Natural killer cell (primary cell): ENCODE measurements around the gene ACSL5. TPM values are rescaled to one million over a fixed set of nuclear protein-coding genes. Genes with fewer than 3 reads are reported as not detected.

Source experiments
- ATAC-seq, 3 donors: fragments of 150-1000 bp in 2 of 3; fragments of 200-7000 bp in 1 of 3; cut with Tn5 transposase; 1 replicate in 1 of 3; 2 replicates in 2 of 3; pipeline ENCODE4 v1.10.0; 2021; ENCODE audit warnings: mild to moderate bottlenecking in 2 of 3, moderate library complexity in 2 of 3
- DNase-seq, 2 donors: peaks; one replicate each; pipeline versions ENCODE4 v3.0.0 to v3.0.0-alpha.2; 2013 to 2021; ENCODE audit warnings: mixed read lengths in 1 of 2
- H3K27ac ChIP-seq: one replicate; pipeline ENCODE4 v1.5.1; 2013; ENCODE audit warnings: mild to moderate bottlenecking, low read length
- H3K27me3 ChIP-seq: one replicate; pipeline ENCODE4 v1.6.1; 2013; ENCODE audit warnings: low read length; ENCODE audit not compliant: control insufficient read depth, insufficient read depth
- H3K36me3 ChIP-seq: one replicate; pipeline ENCODE4 v1.6.1; 2013; ENCODE audit warnings: low read length; ENCODE audit not compliant: control insufficient read depth, insufficient read depth
- H3K4me1 ChIP-seq: one replicate; pipeline ENCODE4 v1.6.1; 2013; ENCODE audit warnings: low read length; ENCODE audit not compliant: control insufficient read depth, insufficient read depth
- H3K4me3 ChIP-seq: one replicate; pipeline ENCODE4 v1.5.1; 2013; ENCODE audit warnings: low read length
- H3K9me3 ChIP-seq: one replicate; pipeline ENCODE4 v1.6.1; 2013; ENCODE audit warnings: low read length; ENCODE audit not compliant: control insufficient read depth, insufficient read depth
- H3K27ac Mint-ChIP-seq, 2 donors: one replicate each; pipeline ENCODE4 v1.8.0; 2022; ENCODE audit warnings: mild to moderate bottlenecking in 2 of 2, mixed read lengths in 2 of 2, moderate library complexity in 1 of 2
- H3K27me3 Mint-ChIP-seq, 2 donors: one replicate each; pipeline ENCODE4 v1.8.0; 2022; ENCODE audit warnings: low read depth in 2 of 2, mixed read lengths in 2 of 2
- H3K36me3 Mint-ChIP-seq: one replicate; pipeline ENCODE4 v1.8.0; 2022; ENCODE audit warnings: mixed read lengths
- H3K4me1 Mint-ChIP-seq, 2 donors: one replicate each; pipeline ENCODE4 v1.8.0; 2022; ENCODE audit warnings: mixed read lengths in 2 of 2
- H3K4me3 Mint-ChIP-seq: one replicate; pipeline ENCODE4 v1.8.0; 2022; ENCODE audit warnings: mild to moderate bottlenecking, moderate library complexity, mixed read lengths
- H3K9me3 Mint-ChIP-seq, 2 donors: one replicate each; pipeline ENCODE4 v1.8.0; 2022; ENCODE audit warnings: mixed read lengths in 2 of 2
- WGBS: methylation state at CpG from one replicate; pipeline ENCODE4 v1.1.7; 2013; ENCODE audit warnings: missing lambda C conversion rate; ENCODE audit not compliant: insufficient coverage; 5-methylcytosine and 5-hydroxymethylcytosine counted together
- intact Hi-C: fragments of 100-400 bp; cut with micrococcal nuclease; formaldehyde crosslinking; loops from one replicate; pipeline ENCODE4 v1.14.2; 2022
- total RNA-seq, 4 donors: library from RNA; stranded (reverse); fragments of 120-200 nt in 1 of 4; gene quantifications; one replicate each; pipeline versions ENCODE4 v1.2.3 to v1.2.4, GENCODE V29; 2013 to 2022
- TF ChIP-seq, protein P1 (sequence below): fragments of 200-600 bp; IDR thresholded peaks from one replicate; pipeline ENCODE4 v1.8.0; 2022; ENCODE audit warnings: antibody characterized with exemption

Gene ACSL5
- total RNA-seq, 3 donors from 2014 or later (not counting 1 experiment from before 2014, with no cell fraction given), result 41.7 to 71.2 (median 53.7) TPM

DNA sequence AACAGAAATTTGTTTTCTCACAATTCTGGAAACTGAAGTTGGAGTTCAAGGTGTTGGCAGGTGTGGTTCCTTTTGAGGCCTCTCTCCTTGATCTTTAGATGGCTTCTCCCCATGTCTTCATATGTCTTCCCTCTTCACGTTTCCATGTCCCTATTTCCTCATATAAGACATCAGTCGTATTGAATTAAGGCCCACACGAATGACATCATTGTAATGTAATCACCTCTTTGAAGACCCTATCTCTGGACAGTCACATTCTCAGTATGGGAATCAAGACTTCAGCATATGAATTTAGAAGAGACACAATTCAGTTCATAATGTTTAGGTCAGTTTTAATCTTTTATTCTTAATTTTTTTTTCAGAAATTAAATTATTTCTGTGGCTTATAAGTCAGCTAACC lies 92.9 kb downstream of the ACSL5 start:
- Mint-ChIP-seq H3K27ac (no peak overlapping the region), H3K4me1 (peaks cover 0 to 7% of the 10 kb centered on the region in 2 donors), H3K4me3 (no peak overlapping the region), H3K9me3 (no peaks in the 10 kb centered on the region), H3K27me3 (no peaks in the 10 kb centered on the region), H3K36me3 (peaks cover 9% of the 10 kb centered on the region)
- intact Hi-C loops, result no loop called here
- Histone ChIP-seq H3K36me3 (peaks cover 18% of the 10 kb centered on the region), H3K4me1 (no peaks in the 10 kb centered on the region), H3K27ac (no peak overlapping the region), H3K9me3 (no peaks in the 10 kb centered on the region), H3K4me3 (no peak overlapping the region), H3K27me3 (no peaks in the 10 kb centered on the region)
- 92% methylated on average over 3 of the region's 3 CpGs for WGBS
- no peak for DNase-seq
- TF ChIP-seq, protein P1, sequence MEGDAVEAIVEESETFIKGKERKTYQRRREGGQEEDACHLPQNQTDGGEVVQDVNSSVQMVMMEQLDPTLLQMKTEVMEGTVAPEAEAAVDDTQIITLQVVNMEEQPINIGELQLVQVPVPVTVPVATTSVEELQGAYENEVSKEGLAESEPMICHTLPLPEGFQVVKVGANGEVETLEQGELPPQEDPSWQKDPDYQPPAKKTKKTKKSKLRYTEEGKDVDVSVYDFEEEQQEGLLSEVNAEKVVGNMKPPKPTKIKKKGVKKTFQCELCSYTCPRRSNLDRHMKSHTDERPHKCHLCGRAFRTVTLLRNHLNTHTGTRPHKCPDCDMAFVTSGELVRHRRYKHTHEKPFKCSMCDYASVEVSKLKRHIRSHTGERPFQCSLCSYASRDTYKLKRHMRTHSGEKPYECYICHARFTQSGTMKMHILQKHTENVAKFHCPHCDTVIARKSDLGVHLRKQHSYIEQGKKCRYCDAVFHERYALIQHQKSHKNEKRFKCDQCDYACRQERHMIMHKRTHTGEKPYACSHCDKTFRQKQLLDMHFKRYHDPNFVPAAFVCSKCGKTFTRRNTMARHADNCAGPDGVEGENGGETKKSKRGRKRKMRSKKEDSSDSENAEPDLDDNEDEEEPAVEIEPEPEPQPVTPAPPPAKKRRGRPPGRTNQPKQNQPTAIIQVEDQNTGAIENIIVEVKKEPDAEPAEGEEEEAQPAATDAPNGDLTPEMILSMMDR, result no peak
- no peak for ATAC-seq

DNA sequence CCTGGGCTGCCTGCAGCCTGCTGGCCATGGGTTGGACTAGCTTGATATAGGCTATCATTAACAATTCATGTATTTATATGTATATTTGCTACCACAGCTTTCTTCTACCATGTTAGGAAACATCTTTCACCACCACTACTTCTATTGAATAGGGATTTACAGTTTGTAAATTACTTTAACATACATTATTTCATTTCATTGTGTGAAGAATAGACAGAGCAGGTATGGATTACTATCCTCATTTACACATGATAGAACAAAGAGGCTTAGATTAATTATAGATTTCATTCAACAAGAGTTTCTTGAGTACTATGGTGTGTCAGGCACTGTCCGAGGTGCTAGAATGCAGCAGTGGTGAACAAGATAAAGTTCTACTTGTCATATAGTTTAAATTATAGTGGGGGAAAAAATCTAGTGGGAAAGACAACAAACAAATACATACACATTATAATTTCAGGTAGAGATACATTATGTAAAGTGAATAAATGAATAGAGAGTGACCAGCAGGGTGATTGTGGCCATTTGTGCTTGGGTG lies 93.7 kb downstream of the ACSL5 start:
- Histone ChIP-seq H3K4me3 (no peak overlapping the region), H3K36me3 (peaks cover 18% of the 10 kb centered on the region), H3K9me3 (no peaks in the 10 kb centered on the region), H3K27me3 (no peaks in the 10 kb centered on the region), H3K4me1 (no peaks in the 10 kb centered on the region), H3K27ac (no peak overlapping the region)
- 83% methylated on average over 1 of the region's 1 CpG for WGBS
- Mint-ChIP-seq H3K4me1 (peaks cover 0 to 7% of the 10 kb centered on the region in 2 donors), H3K27me3 (no peaks in the 10 kb centered on the region), H3K27ac (no peak overlapping the region), H3K4me3 (no peak overlapping the region), H3K9me3 (no peaks in the 10 kb centered on the region), H3K36me3 (peaks cover 9% of the 10 kb centered on the region)
- DNase-seq, result no peak
- TF ChIP-seq, protein P1, result no peak
- no peak for ATAC-seq
- intact Hi-C loops, result no loop called here

DNA sequence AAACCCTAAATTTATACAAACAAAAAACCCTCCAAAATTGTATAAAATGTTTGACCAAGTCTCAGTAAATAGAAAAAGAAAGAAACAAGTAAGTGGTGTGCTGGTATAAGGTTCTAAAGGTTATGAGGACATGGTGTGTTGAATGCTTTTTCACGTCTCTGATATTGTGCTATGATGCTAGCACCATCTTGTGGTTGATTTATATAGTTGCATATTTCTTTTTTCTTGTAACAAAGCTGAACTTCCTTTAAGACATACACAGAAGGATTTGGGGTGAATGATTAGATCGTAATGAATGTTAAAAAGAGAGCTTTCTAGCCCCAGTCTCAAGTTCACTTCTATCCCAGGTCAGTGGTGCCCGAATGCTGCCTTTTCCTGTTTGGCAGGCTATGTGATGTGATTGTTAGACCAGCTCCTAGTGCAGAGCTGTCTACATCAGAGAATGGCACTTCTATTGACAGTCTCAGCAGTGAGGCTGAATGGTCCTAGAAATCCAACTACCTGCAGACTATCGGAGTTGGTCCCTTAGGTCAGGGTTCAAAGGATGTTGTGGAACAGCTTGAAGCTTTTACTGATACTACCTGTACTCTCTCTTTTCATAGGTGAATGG lies 98.1 kb downstream of the ACSL5 start:
- H3K27me3 Mint-ChIP-seq, result no peaks in the 10 kb centered on the region
- Histone ChIP-seq H3K4me1 (no peaks in the 10 kb centered on the region), H3K36me3 (peaks cover 2% of the 10 kb centered on the region), H3K27ac (no peak overlapping the region), H3K4me3 (no peak overlapping the region), H3K9me3 (no peaks in the 10 kb centered on the region), H3K27me3 (no peaks in the 10 kb centered on the region)
- peak; percentile 71 to 83 (median 82) for ATAC-seq
- TF ChIP-seq, protein P1, result peak; percentile 72
- no peaks in the 10 kb centered on the region for H3K9me3 Mint-ChIP-seq
- DNase-seq, result peak in 1 of 2 donors; percentile 65
- intact Hi-C loops, result no loop called here
- no peak overlapping the region for H3K4me3 Mint-ChIP-seq
- 42% methylated on average over 3 of the region's 4 CpGs for WGBS
- H3K27ac Mint-ChIP-seq, result peak overlapping the region in 1 of 2 donors; percentile 7
- no peaks in the 10 kb centered on the region for H3K36me3 Mint-ChIP-seq
- peaks cover 0 to 12% of the 10 kb centered on the region in 2 donors for H3K4me1 Mint-ChIP-seq
